ENCODE measurements around the gene IGFBP7.
"Not testable (repeated sequence)": the region's sequence is repeated elsewhere in the genome, so short reads cannot be mapped to it uniquely, and the experiment has no call there.

The IGFBP7 gene

DNA sequence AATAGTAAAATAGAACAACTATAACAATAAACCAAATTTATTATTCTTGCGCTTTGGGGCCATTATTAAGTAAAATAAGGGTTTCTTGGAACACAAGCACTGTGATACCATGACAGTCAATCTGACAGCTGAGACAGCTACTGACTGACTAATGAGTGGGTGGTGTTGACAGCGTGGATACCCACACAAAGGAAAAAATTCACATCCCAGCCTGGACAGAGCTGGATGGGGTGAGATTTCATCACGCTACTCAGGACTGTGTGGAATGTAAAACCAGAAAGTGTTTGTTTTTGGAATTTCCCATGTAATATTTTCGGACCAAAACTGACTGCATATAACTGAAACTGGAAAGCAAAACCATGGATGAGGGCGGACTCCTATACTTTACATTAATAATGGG is 48.8 kb downstream of the IGFBP7 start:
- TF ChIP-seq, protein P1, sequence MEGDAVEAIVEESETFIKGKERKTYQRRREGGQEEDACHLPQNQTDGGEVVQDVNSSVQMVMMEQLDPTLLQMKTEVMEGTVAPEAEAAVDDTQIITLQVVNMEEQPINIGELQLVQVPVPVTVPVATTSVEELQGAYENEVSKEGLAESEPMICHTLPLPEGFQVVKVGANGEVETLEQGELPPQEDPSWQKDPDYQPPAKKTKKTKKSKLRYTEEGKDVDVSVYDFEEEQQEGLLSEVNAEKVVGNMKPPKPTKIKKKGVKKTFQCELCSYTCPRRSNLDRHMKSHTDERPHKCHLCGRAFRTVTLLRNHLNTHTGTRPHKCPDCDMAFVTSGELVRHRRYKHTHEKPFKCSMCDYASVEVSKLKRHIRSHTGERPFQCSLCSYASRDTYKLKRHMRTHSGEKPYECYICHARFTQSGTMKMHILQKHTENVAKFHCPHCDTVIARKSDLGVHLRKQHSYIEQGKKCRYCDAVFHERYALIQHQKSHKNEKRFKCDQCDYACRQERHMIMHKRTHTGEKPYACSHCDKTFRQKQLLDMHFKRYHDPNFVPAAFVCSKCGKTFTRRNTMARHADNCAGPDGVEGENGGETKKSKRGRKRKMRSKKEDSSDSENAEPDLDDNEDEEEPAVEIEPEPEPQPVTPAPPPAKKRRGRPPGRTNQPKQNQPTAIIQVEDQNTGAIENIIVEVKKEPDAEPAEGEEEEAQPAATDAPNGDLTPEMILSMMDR (conservative IDR thresholded peaks at IDR 0.05; ENCODE audit: control insufficient read depth, insufficient read depth, low read depth, low read length): no peak
- no peak for DNase-seq (ENCODE audit: low read depth)
- no peak overlapping the region for H3K4me3 ChIP-seq (ENCODE audit: control insufficient read depth, low read depth, low read length)

DNA sequence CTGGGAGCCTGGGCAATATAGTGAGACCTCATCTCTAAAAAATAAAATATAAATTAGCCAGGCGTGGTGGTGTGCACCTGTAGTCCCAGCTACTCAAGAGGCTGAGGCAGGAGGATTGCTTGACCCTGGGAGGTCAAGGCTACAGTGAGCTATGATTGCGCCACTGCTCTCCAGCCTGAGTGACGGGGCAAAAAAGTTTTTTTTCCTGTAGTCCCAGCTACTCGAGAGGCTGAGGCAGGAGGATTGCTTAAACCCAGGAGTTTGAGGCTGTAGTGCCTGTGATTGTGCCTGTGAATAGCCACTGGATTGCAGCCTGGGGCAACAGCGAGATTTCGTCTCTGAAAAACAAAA is 49.5 kb downstream of the IGFBP7 start:
- DNase-seq (ENCODE audit: low read depth): not testable (repeated sequence)

DNA sequence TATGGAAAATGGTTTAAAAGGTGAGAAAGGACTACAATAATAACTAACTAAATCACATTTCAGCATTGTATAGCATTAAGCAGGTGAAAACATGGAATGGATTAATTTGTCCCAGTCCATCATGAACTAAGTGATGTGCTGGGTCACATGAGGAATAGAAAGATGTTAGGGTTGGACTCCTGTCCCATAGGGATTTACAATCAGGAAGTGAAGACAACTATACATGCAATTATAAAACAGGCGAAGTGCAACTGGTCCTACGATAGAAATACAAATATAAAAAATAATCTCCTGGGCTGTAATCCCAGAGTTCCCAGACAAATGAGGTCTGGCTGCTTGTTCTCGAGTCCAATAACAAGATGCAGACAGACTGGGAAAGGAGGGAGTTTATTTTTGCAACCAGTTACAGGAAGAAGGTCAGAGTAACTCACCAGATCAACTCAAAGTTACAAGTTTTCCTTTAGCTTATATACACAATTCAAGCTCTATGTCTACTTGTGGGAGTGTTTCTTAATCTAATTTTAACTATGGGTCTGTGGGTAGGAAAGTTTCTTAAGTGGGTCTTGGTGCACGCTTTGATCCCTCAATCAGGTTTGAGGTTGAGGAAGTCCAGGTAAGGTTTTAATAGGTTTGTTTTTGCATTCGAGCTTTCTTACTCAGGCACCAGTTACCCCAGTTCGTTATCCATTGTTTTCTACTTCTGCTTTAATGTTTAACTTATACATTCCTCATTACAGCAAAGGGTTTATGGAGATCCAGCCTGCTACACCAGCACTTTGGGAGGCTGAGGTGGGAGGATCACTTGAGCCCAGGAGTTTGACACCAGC is 50.1 kb downstream of the IGFBP7 start:
- no peak overlapping the region for H3K4me3 ChIP-seq (ENCODE audit: control insufficient read depth, low read depth, low read length)
- TF ChIP-seq, protein P1 (conservative IDR thresholded peaks at IDR 0.05; ENCODE audit: control insufficient read depth, insufficient read depth, low read depth, low read length): no peak
- no peak for DNase-seq (ENCODE audit: low read depth)

More for the DNA sequence above, 49.5 kb downstream of the IGFBP7 start:
- H3K4me3 ChIP-seq (ENCODE audit: control insufficient read depth, low read depth, low read length): not testable (repeated sequence)

DNA sequence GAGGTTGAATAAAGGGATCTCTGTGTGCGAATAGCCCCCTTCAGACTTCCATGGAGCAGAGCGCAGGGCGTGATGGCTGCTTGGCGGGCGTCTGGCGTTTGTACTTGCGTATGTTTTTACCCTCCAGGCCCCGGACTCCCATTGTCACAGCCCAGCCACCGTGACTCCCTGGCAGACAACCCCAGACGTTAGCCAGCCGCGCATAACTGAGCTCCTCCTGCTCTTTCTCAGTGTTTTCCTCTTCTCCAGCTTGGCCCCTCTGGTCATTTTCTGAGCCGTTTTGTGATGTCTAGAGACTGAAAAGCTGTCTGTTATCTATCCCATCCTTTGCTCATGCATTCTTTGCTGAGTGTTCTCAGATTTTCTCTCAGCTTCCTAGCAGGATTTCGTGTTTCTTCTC is 54.3 kb downstream of the IGFBP7 start:
- TF ChIP-seq, protein P1 (conservative IDR thresholded peaks at IDR 0.05; ENCODE audit: control insufficient read depth, insufficient read depth, low read depth, low read length): no peak
- H3K4me3 ChIP-seq (ENCODE audit: control insufficient read depth, low read depth, low read length): no peak overlapping the region
- no peak for DNase-seq (ENCODE audit: low read depth)

DNA sequence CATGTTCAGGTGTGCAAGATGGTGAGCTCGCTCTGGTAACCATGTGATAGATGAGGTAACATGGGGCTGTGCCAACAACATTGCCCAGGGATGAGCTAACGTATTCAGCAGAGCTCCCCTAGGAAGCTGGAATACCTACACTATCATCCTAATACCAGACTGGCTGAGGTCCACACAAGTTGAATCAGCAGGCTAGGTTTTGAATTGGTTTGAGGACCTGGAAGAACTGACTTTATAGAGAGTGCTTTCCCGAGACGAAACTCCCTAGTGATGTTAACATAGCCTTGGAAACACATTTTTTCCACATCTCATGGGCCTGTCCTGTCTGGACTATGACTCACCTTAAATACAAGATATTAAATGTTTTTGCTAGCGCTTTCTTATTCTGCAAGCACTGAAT is 56.7 kb downstream of the IGFBP7 start:
- TF ChIP-seq, protein P1 (conservative IDR thresholded peaks at IDR 0.05; ENCODE audit: control insufficient read depth, insufficient read depth, low read depth, low read length): no peak
- peak; percentile 60 for DNase-seq (ENCODE audit: low read depth)
- H3K4me3 ChIP-seq (ENCODE audit: control insufficient read depth, low read depth, low read length): no peak overlapping the region

DNA sequence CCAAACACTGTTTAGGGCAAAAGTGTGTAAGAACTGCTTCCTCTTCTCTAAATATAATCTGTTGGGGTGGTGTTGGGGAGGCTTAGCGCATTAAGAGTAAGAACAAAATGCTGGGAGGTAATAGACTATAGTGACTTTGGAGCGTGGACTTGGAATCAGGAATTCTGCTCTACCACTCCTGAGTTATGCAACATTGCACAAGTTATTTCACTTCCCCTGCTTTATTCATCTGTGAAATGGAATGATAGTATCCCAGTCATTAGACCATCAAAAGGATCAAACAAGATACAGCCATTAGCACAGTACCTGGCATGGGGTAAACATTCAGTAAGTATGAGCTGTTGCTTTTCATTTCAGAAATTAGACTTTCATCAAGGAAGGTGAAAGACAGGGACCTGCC is 58.7 kb downstream of the IGFBP7 start:
- no peak for DNase-seq (ENCODE audit: low read depth)
- no peak overlapping the region for H3K4me3 ChIP-seq (ENCODE audit: control insufficient read depth, low read depth, low read length)
- TF ChIP-seq, protein P1 (conservative IDR thresholded peaks at IDR 0.05; ENCODE audit: control insufficient read depth, insufficient read depth, low read depth, low read length): no peak

DNA sequence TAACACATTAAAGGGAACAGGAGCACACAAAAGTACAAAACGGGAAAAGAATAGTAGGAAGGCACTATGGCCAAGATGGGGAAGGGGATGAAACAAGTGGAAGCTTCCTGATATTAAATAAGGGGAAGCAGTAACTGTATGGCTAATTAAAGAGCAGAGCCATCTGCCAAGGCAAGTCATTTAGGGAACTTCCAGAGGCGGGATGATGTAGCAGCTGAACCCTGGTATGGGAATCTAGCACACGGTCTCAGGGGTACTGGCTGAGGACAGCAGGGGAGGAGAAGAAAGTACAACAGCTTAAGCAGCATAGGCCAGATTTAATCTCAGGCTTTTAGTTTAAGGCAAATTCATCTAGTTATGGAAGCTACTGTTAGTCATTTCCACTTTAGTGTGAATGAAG is 59.1 kb downstream of the IGFBP7 start:
- H3K4me3 ChIP-seq (ENCODE audit: control insufficient read depth, low read depth, low read length): no peak overlapping the region
- DNase-seq (ENCODE audit: low read depth): peak; percentile 33
- TF ChIP-seq, protein P1 (conservative IDR thresholded peaks at IDR 0.05; ENCODE audit: control insufficient read depth, insufficient read depth, low read depth, low read length): no peak

Data from fibroblast of mammary gland (primary cell).